ENCODE measurements around the gene IQSEC1. TPM values are rescaled to one million over a fixed set of nuclear protein-coding genes. Genes with fewer than 3 reads are reported as not detected.

The IQSEC1 gene
- polyA plus RNA-seq, 1 donor (not counting 4 experiments of a cell fraction or from before 2014, with no cell fraction given), result 2.8 TPM

DNA sequence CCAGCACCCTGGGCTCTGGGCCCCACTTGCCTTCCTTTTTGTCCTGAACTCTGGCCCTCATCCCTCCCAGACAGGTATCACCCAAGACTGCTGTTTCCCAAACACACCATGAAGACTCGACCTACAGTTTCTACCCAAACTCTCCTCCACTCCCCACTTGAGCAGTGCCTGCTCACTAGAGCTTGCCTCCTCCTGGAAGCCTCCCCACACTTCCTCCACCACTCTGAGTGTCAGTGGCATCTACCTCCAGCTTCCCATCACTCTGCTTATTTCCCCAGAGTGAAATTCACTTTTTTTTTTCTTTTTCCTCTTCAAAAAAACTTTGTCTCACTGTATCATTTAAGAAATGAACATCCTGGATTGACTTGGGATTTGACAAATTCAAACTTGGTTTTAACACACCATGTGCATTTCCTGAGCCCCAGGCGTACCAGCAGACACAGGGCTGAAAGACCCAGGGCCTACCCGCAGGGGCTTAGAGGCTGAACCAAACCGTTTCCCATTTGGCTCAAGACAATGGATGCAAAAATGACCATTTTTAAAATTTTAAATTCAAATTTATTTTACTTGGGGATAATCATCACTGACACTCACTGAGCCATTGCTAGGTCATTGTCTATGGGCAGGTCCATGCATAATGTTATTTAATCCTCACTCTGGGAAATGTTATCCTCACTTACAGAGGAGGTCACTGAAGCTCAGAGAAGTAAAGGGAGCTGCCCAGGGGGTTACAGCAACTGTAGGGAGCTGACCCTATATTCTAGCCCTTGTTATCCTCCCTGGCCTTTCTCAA is 62.3 kb downstream of the IQSEC1 start:
- H3K9ac ChIP-seq (ENCODE audit: control insufficient read depth, extremely low read depth, insufficient read depth, low read length), result no peak overlapping the region
- no peak overlapping the region for H2AFZ ChIP-seq (ENCODE audit: control insufficient read depth, low read length)
- no peak overlapping the region for H3K4me3 ChIP-seq (ENCODE audit: control insufficient read depth in 2 of 3, extremely low read depth in 1 of 3, insufficient read depth in 2 of 3, low read depth in 1 of 3, low read length in 3 of 3)
- H3K9me3 ChIP-seq (ENCODE audit: control insufficient read depth, low read depth, low read length), result no peaks in the 10 kb centered on the region
- peaks cover 10% of the 10 kb centered on the region for H3K27me3 ChIP-seq (ENCODE audit: control insufficient read depth, extremely low read depth, insufficient read depth, low read length)
- no peak overlapping the region for H3K4me2 ChIP-seq (ENCODE audit: control insufficient read depth, extremely low read depth, insufficient read depth, low read depth, low read length)
- no peaks in the 10 kb centered on the region for H3K79me2 ChIP-seq (ENCODE audit: control insufficient read depth, insufficient read depth, low read length)
- H3K4me1 ChIP-seq (ENCODE audit: control insufficient read depth, extremely low read depth, insufficient read depth, low read length), result no peaks in the 10 kb centered on the region
- FAIRE-seq (no peak), DNase-seq (ENCODE audit: low read depth, low spot score) (no peak)
- no peaks in the 10 kb centered on the region for H3K36me3 ChIP-seq (ENCODE audit: control insufficient read depth in 2 of 2, extremely low read depth in 1 of 2, insufficient read depth in 2 of 2, low read length in 2 of 2)
- TF ChIP-seq EZH2 (IDR thresholded peaks at IDR 0.05; ENCODE audit: low read length), result no peak
- TF ChIP-seq, protein P1, sequence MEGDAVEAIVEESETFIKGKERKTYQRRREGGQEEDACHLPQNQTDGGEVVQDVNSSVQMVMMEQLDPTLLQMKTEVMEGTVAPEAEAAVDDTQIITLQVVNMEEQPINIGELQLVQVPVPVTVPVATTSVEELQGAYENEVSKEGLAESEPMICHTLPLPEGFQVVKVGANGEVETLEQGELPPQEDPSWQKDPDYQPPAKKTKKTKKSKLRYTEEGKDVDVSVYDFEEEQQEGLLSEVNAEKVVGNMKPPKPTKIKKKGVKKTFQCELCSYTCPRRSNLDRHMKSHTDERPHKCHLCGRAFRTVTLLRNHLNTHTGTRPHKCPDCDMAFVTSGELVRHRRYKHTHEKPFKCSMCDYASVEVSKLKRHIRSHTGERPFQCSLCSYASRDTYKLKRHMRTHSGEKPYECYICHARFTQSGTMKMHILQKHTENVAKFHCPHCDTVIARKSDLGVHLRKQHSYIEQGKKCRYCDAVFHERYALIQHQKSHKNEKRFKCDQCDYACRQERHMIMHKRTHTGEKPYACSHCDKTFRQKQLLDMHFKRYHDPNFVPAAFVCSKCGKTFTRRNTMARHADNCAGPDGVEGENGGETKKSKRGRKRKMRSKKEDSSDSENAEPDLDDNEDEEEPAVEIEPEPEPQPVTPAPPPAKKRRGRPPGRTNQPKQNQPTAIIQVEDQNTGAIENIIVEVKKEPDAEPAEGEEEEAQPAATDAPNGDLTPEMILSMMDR (optimal IDR thresholded peaks at IDR 0.05 in 1 of 3, IDR thresholded peaks at IDR 0.05 in 1 of 3, conservative IDR thresholded peaks at IDR 0.05 in 1 of 3; ENCODE audit: extremely low read depth in 1 of 3, insufficient read depth in 2 of 3, low read length in 3 of 3), result no peak
- H4K20me1 ChIP-seq (ENCODE audit: control insufficient read depth, extremely low read depth, insufficient read depth, low read length), result no peaks in the 10 kb centered on the region
- no peaks in the 10 kb centered on the region for H3K9me1 ChIP-seq (ENCODE audit: control insufficient read depth, extremely low read depth, insufficient read depth, low read length)
- dilution Hi-C loops (cut with MboI; ENCODE audit: extremely low pct_ligation_motif_present, low sequenced_read_pairs), result no loop called here
- no peak overlapping the region for H3K27ac ChIP-seq (ENCODE audit: control insufficient read depth, insufficient read depth, low read length)

DNA sequence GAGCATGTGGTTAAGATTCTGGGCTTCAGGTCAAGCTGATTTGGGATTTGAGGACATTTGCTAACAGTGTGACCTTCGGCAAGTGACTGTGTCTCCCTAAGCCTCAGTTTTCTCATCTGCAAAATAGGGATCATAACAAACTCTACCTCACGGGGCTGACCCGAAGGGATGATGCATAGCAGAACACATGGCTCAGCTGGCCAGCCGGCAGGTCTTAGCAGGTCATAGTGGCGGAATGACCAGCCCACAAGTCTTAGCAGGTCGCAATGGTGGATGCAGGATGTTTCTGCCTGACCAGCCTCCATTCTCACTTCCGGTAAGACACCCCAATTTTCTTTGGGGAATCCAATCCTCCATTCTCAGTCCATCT is 63.3 kb downstream of the IQSEC1 start:
- Histone ChIP-seq H3K4me2 (ENCODE audit: control insufficient read depth, extremely low read depth, insufficient read depth, low read depth, low read length) (no peak overlapping the region), H3K79me2 (ENCODE audit: control insufficient read depth, insufficient read depth, low read length) (no peaks in the 10 kb centered on the region), H3K9me1 (ENCODE audit: control insufficient read depth, extremely low read depth, insufficient read depth, low read length) (no peaks in the 10 kb centered on the region), H3K27me3 (ENCODE audit: control insufficient read depth, extremely low read depth, insufficient read depth, low read length) (peaks cover 19% of the 10 kb centered on the region), H3K4me3 (ENCODE audit: control insufficient read depth in 2 of 3, extremely low read depth in 1 of 3, insufficient read depth in 2 of 3, low read depth in 1 of 3, low read length in 3 of 3) (no peak overlapping the region), H3K27ac (ENCODE audit: control insufficient read depth, insufficient read depth, low read length) (no peak overlapping the region), H3K36me3 (ENCODE audit: control insufficient read depth in 2 of 2, extremely low read depth in 1 of 2, insufficient read depth in 2 of 2, low read length in 2 of 2) (no peaks in the 10 kb centered on the region), H3K9me3 (ENCODE audit: control insufficient read depth, low read depth, low read length) (no peaks in the 10 kb centered on the region), H3K4me1 (ENCODE audit: control insufficient read depth, extremely low read depth, insufficient read depth, low read length) (no peaks in the 10 kb centered on the region), H2AFZ (ENCODE audit: control insufficient read depth, low read length) (no peak overlapping the region), H4K20me1 (ENCODE audit: control insufficient read depth, extremely low read depth, insufficient read depth, low read length) (no peaks in the 10 kb centered on the region), H3K9ac (ENCODE audit: control insufficient read depth, extremely low read depth, insufficient read depth, low read length) (no peak overlapping the region)
- DNase-seq (ENCODE audit: low read depth, low spot score) (no peak), FAIRE-seq (no peak)
- dilution Hi-C loops (cut with MboI; ENCODE audit: extremely low pct_ligation_motif_present, low sequenced_read_pairs), result no loop called here
- TF ChIP-seq, protein P1 (optimal IDR thresholded peaks at IDR 0.05 in 1 of 3, IDR thresholded peaks at IDR 0.05 in 1 of 3, conservative IDR thresholded peaks at IDR 0.05 in 1 of 3; ENCODE audit: extremely low read depth in 1 of 3, insufficient read depth in 2 of 3, low read length in 3 of 3), result no peak
- TF ChIP-seq EZH2 (IDR thresholded peaks at IDR 0.05; ENCODE audit: low read length), result no peak
